NT2/D1 (cell line): ENCODE measurements around the gene CHL1.

ENCODE experiments used
- DNase-seq: peaks from one replicate; pipeline ENCODE4 v3.0.0-alpha.2; 2011; ENCODE audit warnings: low read depth, low spot score
- H3K27me3 ChIP-seq: 2 replicates; pipeline ENCODE4 v1.6.0; 2011; ENCODE audit warnings: mild to moderate bottlenecking; ENCODE audit not compliant: insufficient read length, insufficient read depth
- H3K36me3 ChIP-seq: 2 replicates; pipeline ENCODE4 v1.6.1; 2011; ENCODE audit warnings: mild to moderate bottlenecking, low read length, mixed read lengths; ENCODE audit not compliant: insufficient read depth, insufficient read length
- H3K4me1 ChIP-seq: 2 replicates; pipeline ENCODE4 v1.5.1; 2011; ENCODE audit not compliant: insufficient read depth, insufficient read length
- H3K4me3 ChIP-seq: 2 replicates; pipeline ENCODE4 v1.5.1; 2011; ENCODE audit warnings: low read depth; ENCODE audit not compliant: insufficient read length
- H3K9ac ChIP-seq: 2 replicates; pipeline ENCODE4 v1.6.0; 2011; ENCODE audit warnings: low read depth; ENCODE audit not compliant: insufficient read length
- H3K9me3 ChIP-seq: 2 replicates; pipeline ENCODE4 v1.5.1; 2011; ENCODE audit warnings: mild to moderate bottlenecking, low read length; ENCODE audit not compliant: insufficient read depth
- SUZ12 ChIP-seq: IDR thresholded peaks from 2 replicates; pipeline ENCODE4 v1.6.1; 2011; ENCODE audit not compliant: insufficient read length, insufficient read depth; ENCODE audit errors: extremely low read depth
- YY1 ChIP-seq: IDR thresholded peaks from 2 replicates; pipeline ENCODE4 v1.6.1; 2011; ENCODE audit not compliant: insufficient read length, insufficient read depth
- ZNF274 ChIP-seq: IDR thresholded peaks from 2 replicates; pipeline ENCODE4 v1.6.1; 2011; ENCODE audit warnings: mild to moderate bottlenecking, low read depth, low read length

Gene CHL1

DNA sequence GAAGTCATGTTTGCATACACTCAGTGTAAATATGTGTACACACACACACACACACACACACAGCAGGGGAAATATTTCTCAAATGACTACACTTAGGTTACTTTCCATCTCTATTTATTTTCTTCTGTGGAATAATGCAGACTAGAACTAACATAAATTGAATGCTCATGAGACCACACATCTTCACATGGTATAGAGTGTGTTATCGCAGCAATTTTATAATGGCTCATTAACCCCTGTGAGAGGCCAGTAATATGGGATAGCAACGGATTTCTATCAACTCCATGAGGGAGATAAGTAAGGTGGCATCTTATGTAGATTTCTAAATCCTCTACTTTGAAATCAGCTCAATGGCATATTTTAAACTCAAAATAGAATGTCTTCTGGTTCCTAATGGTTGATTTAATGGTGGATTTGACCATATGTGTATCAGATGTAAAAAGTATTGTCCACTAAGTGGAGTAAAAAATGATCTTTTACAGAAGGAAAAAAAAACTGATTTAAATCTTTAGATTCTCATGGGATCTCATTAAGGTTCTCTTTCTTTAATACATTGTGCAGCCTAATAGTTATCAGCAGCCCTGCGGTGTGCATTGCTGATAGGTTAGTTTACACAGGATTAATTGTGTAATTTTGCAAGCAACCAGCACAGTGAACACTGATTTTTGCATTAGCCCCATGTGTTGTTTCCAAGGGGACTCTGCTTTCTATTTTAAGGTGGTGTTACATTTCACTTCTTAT lies 32.0 kb downstream of the CHL1 start:
- Histone ChIP-seq H3K4me1 (no peaks in the 10 kb centered on the region), H3K9ac (no peak overlapping the region)

GRCh38 chr3:229183-229661 lies 32.7 kb downstream of the CHL1 start:
- Histone ChIP-seq H3K36me3 (no peaks in the 10 kb centered on the region), H3K9ac (no peak overlapping the region), H3K4me3 (no peak overlapping the region), H3K9me3 (no peaks in the 10 kb centered on the region; the same call in 1 of the 2 replicates), H3K4me1 (no peaks in the 10 kb centered on the region), H3K27me3 (no peaks in the 10 kb centered on the region)
- DNase-seq, result no peak
- TF ChIP-seq SUZ12 (no peak), ZNF274 (no peak), YY1 (no peak)

More for the DNA sequence above, 32.0 kb downstream of the CHL1 start:
- H3K27me3 ChIP-seq, result no peaks in the 10 kb centered on the region
- no peaks in the 10 kb centered on the region for H3K36me3 ChIP-seq
- no peak overlapping the region for H3K4me3 ChIP-seq
- no peak for DNase-seq
- TF ChIP-seq ZNF274, result no peak
- H3K9me3 ChIP-seq, result peaks cover 4% of the 10 kb centered on the region

GRCh38 chr3:236881-237280 lies 40.3 kb downstream of the CHL1 start:
- Histone ChIP-seq H3K9me3 (no peaks in the 10 kb centered on the region), H3K36me3 (no peaks in the 10 kb centered on the region), H3K4me1 (no peaks in the 10 kb centered on the region), H3K9ac (no peak overlapping the region), H3K4me3 (no peak overlapping the region), H3K27me3 (no peaks in the 10 kb centered on the region)
- no peak for DNase-seq
- TF ChIP-seq ZNF274 (no peak), SUZ12 (no peak), YY1 (no peak)

DNA sequence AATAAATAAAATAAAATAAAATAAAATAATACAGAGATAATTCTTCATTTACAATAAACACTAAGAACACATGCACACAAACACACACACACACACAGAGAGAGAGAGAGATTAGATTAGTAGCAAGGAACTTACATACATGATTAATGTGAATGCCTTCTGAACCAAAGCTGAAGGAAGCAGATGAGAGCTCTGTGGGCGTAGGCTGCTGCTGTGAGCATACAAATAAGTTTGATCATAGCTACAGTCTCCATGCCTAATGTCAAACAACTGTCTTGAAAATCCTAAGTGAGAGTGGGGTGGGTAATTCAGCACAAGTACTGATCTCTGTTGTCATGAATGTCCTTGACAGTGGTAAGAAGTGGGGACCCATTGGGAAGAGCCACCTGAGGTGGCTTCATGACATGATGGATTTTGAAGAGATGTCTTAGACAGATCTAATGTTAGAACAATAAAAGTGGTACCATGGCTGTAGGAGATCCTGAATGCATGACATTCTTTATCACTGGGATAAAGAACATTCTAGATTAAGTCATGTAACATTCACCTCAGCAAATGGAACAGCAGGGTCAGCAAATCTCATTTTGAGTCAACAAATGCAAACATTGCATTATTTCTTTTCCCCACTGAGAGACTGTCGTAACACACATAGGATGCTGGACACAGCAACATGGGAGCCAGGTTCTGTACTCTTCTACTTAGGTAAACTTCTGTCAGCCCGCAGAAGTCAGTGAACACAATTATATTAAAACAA lies 46.2 kb downstream of the CHL1 start:
- TF ChIP-seq SUZ12 (no peak), YY1 (no peak)
- Histone ChIP-seq H3K4me1 (no peaks in the 10 kb centered on the region), H3K27me3 (no peaks in the 10 kb centered on the region), H3K36me3 (no peaks in the 10 kb centered on the region), H3K9ac (no peak overlapping the region), H3K9me3 (no peaks in the 10 kb centered on the region), H3K4me3 (no peak overlapping the region)
- DNase-seq, result no peak

DNA sequence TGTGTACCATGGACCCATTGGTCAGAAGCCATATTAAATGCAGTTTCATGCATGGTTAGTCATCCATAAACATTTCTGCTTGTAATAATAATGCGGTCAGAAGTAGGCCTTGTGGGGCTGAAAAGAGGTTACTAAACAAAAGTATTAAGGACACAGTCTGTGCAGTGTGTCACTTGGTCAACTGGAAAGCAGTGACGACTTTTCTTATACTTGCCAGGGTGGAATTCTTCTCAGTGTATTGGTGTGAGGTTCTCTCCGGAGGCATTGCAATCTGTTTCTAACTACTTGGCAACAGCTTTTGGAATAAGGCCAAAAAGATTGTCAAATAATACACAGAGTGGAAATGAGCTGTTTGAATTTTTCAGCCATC lies 46.8 kb downstream of the CHL1 start:
- DNase-seq, result no peak
- no peak for TF ChIP-seq SUZ12
- no peak for TF ChIP-seq YY1
- TF ChIP-seq ZNF274, result no peak
- no peak overlapping the region for H3K9ac ChIP-seq
- H3K4me3 ChIP-seq, result no peak overlapping the region
- no peaks in the 10 kb centered on the region for H3K4me1 ChIP-seq
- no peaks in the 10 kb centered on the region for H3K36me3 ChIP-seq
- no peaks in the 10 kb centered on the region for H3K27me3 ChIP-seq
- H3K9me3 ChIP-seq, result no peaks in the 10 kb centered on the region

DNA sequence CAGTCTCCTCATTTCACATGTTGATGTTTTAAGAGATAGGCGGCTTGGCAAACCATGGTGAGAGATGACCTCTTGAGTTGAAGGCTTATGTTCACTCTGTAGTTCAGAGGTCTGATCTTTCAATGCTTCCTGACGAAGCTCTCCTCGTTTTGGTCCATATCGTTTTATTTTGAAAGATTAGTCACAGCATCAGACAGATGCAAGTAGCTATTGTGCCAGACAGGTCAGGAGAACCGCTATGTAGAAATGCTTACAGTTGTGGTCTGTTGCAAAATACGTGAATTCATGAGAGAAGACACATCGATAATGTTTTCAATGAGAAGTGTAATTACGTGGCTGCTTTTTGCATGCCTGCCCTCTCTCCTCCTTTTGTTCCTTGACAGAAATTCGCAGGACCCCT lies 47.5 kb downstream of the CHL1 start:
- Histone ChIP-seq H3K9ac (no peak overlapping the region), H3K9me3 (no peaks in the 10 kb centered on the region), H3K4me3 (no peak overlapping the region), H3K36me3 (no peaks in the 10 kb centered on the region), H3K27me3 (no peaks in the 10 kb centered on the region), H3K4me1 (no peaks in the 10 kb centered on the region)
- DNase-seq, result no peak
- TF ChIP-seq YY1, result no peak
- TF ChIP-seq ZNF274, result no peak
- TF ChIP-seq SUZ12, result no peak

- Histone ChIP-seq H3K9ac (no peak overlapping the region), H3K4me1 (no peaks in the 10 kb centered on the region), H3K27me3 (no peaks in the 10 kb centered on the region), H3K36me3 (no peaks in the 10 kb centered on the region), H3K4me3 (no peak overlapping the region), H3K9me3 (no peaks in the 10 kb centered on the region)
- TF ChIP-seq ZNF274, result no peak
- no peak for TF ChIP-seq YY1
- TF ChIP-seq SUZ12, result no peak
- DNase-seq, result no peak
Observed at GRCh38 chr3:247916-248315, 51.4 kb downstream of the CHL1 start.
